H4 (cell line): ENCODE measurements around the gene GPR68. TPM values are rescaled to one million over a fixed set of nuclear protein-coding genes. Genes with fewer than 3 reads are reported as not detected.
"Not testable (repeated sequence)": the region's sequence is repeated elsewhere in the genome, so short reads cannot be mapped to it uniquely, and the experiment has no call there.

Experiments used
- DNase-seq: peaks from one replicate; pipeline ENCODE4 v3.0.0-alpha.2; 2015; ENCODE audit warnings: low spot score
- total RNA-seq: library from RNA; depleted of rRNA; stranded (reverse); fragments of >200 nt; shearing (Covaris generic); gene quantifications from 2 replicates; pipeline ENCODE4 v1.2.3, GENCODE V29; 2014; rRNA removed

The GPR68 gene
- total RNA-seq, 1 experiment from 2014 or later, result 0.04 TPM

DNA sequence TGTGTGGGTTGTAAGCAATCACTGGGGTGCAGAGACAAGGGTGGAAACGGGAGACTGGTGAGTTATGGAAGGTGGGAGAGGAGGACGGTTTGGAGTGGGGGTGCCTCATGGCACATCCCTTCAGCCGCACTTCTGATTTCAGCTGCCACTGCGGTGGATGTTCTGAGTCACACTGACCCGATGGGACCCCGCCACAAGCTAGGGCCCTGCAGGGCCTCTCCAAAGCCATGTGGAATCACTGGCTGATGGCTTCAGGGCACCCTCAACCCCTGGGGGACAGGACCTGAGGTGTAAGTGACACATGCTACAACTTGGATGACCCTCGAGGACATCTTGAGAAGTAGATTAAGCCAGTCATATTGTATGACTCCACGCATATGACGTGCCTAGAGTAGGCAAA lies 53.7 kb downstream of the GPR68 start:
- DNase-seq, result no peak

DNA sequence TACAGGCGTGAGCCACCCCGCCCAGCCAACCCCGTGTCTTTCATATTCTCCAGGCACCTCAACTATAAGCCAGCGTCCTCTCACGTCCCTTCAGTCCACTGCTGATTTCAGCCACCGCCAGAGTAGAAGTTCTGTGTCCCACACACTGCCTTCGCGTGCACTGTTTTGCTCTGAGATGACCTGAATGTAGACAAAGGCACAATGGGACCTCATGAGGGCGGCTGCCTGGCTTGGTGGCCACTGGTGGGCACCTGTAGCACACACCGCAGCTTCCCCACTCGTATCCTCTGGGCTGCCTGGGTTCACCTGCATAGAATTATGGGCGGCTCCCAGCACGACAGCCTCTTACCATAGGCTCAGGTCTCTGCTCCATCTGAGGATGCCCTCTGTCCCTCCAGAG lies 57.2 kb downstream of the GPR68 start:
- DNase-seq, result no peak

DNA sequence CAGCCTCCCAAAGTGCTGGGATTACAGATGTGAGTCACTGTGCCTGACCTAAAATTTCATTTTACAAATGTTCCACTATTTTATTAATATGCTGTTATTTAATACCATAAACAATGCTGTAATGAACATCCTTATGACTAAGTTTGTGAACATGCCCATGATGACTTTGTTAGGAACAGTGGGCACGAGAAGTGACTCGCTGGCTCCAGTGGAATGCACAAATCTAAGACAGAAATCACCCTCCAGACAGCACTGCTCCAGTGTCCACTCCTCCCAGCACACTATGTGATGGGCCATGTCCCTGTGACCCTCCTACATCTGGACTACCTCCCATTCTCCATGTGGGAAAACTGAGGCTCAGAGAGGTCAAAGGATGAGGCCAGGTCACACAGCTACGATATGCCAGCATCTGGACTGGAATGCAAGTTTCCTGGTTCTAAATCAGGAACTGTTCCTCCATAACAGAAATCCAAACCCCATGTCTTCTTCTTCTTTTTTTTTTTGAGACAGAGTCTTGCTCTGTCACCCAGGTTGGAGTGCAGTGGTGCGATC lies 57.9 kb downstream of the GPR68 start:
- DNase-seq, result no peak

DNA sequence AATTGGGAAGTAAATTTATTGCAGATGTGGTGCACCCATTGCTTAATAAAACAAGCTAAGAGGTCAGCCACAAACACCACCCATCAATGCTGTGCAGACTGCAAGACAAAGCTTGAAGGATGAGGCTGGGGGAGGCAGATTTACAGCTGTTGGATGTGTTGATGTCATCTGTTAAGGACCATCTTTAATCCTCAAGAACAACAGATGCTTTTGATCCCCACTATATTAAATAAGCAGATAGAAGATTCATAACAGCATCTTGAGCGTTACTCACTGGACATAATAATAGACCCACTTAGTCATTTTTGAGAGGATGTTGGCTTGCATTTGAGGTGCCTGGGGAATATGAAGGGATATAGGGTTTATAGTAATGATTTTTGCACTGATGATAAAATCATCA lies 58.8 kb downstream of the GPR68 start:
- DNase-seq, result no peak

DNA sequence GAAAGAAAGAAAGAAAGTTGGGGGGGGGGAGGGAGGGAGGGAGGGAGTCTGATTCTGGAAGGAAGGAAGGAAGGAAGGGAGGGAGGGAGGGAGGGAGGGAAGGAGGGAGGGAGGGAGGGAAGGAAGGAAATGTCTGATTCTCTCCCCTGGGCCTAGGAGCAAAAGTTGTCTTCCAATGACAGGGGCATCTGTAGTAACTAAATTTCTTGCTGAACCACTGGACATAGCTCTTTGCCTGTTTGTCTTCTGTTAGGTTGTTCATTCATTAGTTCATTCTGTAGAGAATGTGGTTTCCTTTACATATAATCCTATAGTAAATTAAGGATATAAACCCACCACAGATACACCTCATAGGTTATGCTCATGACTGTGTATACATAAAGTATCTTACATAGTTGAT lies 59.9 kb downstream of the GPR68 start:
- no peak for DNase-seq

DNA sequence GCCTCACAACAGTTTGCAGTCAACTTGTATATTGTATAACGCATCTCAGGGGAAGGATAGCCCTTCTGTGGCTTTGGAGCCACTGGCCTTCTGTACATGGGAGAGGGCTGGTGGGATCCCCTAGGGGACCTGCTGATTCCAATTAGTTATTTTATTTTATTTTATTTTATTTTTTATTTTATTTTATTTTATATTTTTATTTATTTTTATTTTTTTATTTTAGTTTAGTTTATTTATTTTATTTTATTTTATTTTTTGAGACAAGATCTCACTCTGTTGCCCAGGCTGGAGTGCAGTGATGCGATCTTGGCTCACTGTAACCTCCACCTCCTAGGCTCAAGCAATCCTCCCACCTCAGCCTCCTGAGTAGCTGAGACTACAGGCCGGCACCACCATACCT lies 61.8 kb downstream of the GPR68 start:
- not testable (repeated sequence) for DNase-seq

Other genes starting within 250 kb of the GPR68 start
- 1.2 and 3.3 TPM in 2 replicates for gene RPS6KA5, start 184.1 kb downstream of the GPR68 start, total RNA-seq
- 31.2 and 33.8 TPM in 2 replicates for gene DGLUCY, start 130.6 kb downstream of the GPR68 start, total RNA-seq
- 2.3 and 2.4 TPM in 2 replicates for gene CCDC88C, start 173.1 kb upstream of the GPR68 start, total RNA-seq